ENCODE results near the gene PLA2G2D.

PLA2G2D gene

GRCh38 chr1:20109223-20109856 lies 10.0 kb downstream of the PLA2G2D start:
- H3K4me3 ChIP-seq (ENCODE audit: low read depth, low read length) = no peak overlapping the region
- peak; percentile 7 for TF ChIP-seq CTCF (IDR thresholded peaks at IDR 0.05; ENCODE audit: insufficient read depth, low read depth, low read length, missing control alignments)
- DNase-seq (ENCODE audit: low read depth) = no peak

GRCh38 chr1:20108366-20109123 lies 10.8 kb downstream of the PLA2G2D start:
- TF ChIP-seq CTCF (IDR thresholded peaks at IDR 0.05; ENCODE audit: insufficient read depth, low read depth, low read length, missing control alignments) = no peak
- no peak for DNase-seq (ENCODE audit: low read depth)
- no peak overlapping the region for H3K4me3 ChIP-seq (ENCODE audit: low read depth, low read length)

- no peak overlapping the region for H3K4me3 ChIP-seq (ENCODE audit: low read depth, low read length)
- no peak for TF ChIP-seq CTCF (IDR thresholded peaks at IDR 0.05; ENCODE audit: insufficient read depth, low read depth, low read length, missing control alignments)
- no peak for DNase-seq (ENCODE audit: low read depth)
Measured at GRCh38 chr1:20107796-20108195, 11.5 kb downstream of the PLA2G2D start.

GRCh38 chr1:20107351-20107750 lies 12.0 kb downstream of the PLA2G2D start:
- DNase-seq (ENCODE audit: low read depth) = no peak
- no peak overlapping the region for H3K4me3 ChIP-seq (ENCODE audit: low read depth, low read length)
- no peak for TF ChIP-seq CTCF (IDR thresholded peaks at IDR 0.05; ENCODE audit: insufficient read depth, low read depth, low read length, missing control alignments)

GRCh38 chr1:20105856-20106255 lies 13.5 kb downstream of the PLA2G2D start:
- no peak for DNase-seq (ENCODE audit: low read depth)
- H3K4me3 ChIP-seq (ENCODE audit: low read depth, low read length) = no peak overlapping the region
- TF ChIP-seq CTCF (IDR thresholded peaks at IDR 0.05; ENCODE audit: insufficient read depth, low read depth, low read length, missing control alignments) = no peak

GRCh38 chr1:20102875-20103274 lies 16.5 kb downstream of the PLA2G2D start:
- no peak for DNase-seq (ENCODE audit: low read depth)

More at GRCh38 chr1:20102875-20103274, 16.5 kb downstream of the PLA2G2D start:
- TF ChIP-seq CTCF (IDR thresholded peaks at IDR 0.05; ENCODE audit: insufficient read depth, low read depth, low read length, missing control alignments) = no peak
- H3K4me3 ChIP-seq (ENCODE audit: low read depth, low read length) = no peak overlapping the region
